Esophagus muscularis mucosa (tissue), 4 donors: Measurements from ENCODE around the gene CAMKK2. TPM values are rescaled to one million over a fixed set of nuclear protein-coding genes. Genes with fewer than 3 reads are reported as not detected.

Experiments
- DNase-seq: peaks from one replicate; pipeline ENCODE4 v3.0.0-alpha.2; 2017; ENCODE audit errors: extremely low spot score
- H3K27ac ChIP-seq, 4 donors: fragments of 200-600 bp; sonication (generic); replicated peaks in 1 of 4; 1 replicate in 3 of 4; 2 replicates in 1 of 4; pipeline ENCODE4 v1.5.1; 2016 to 2019; ENCODE audit warnings: mild to moderate bottlenecking in 1 of 4
- H3K27me3 ChIP-seq, 4 donors: fragments of 200-600 bp; sonication (generic); one replicate each; pipeline versions ENCODE4 v1.5.1 to v1.6.0; 2016 to 2019
- H3K36me3 ChIP-seq, 4 donors: fragments of 200-600 bp; sonication (generic); one replicate each; pipeline ENCODE4 v1.5.1; 2016 to 2019
- H3K4me1 ChIP-seq, 4 donors: fragments of 200-600 bp; sonication (generic); one replicate each; pipeline ENCODE4 v1.5.1; 2016 to 2019
- H3K4me3 ChIP-seq, 4 donors: fragments of 200-600 bp; sonication (generic); 1 replicate in 2 of 4; 2 replicates in 2 of 4; pipeline ENCODE4 v1.5.1; 2016 to 2019; ENCODE audit warnings: mild to moderate bottlenecking in 4 of 4, moderate library complexity in 1 of 4
- H3K9me3 ChIP-seq, 4 donors: fragments of 200-600 bp; sonication (generic); 1 replicate in 3 of 4; 2 replicates in 1 of 4; pipeline ENCODE4 v1.5.1; 2016 to 2019
- CTCF ChIP-seq, 3 experiments: fragments of 200-600 bp in 2 of 3; fragments of 450-650 bp in 1 of 3; sonication (generic) in 2 of 3; IDR thresholded peaks; one replicate each; pipeline ENCODE4 v1.5.1; 2017 to 2019; ENCODE audit warnings: antibody characterized with exemption in 3 of 3, mild to moderate bottlenecking in 2 of 3, moderate library complexity in 1 of 3
- EP300 ChIP-seq: sonication (generic); formaldehyde crosslinking; IDR thresholded peaks from one replicate; pipeline ENCODE4 v1.6.1; 2017; ENCODE audit warnings: antibody characterized with exemption
- POLR2A ChIP-seq: fragments of 450-650 bp; IDR thresholded peaks from one replicate; pipeline ENCODE4 v1.6.1; 2017; ENCODE audit warnings: antibody characterized with exemption, moderate library complexity, mild to moderate bottlenecking, low read depth
- POLR2AphosphoS5 ChIP-seq, 2 donors: sonication (generic); formaldehyde crosslinking; IDR thresholded peaks; one replicate each; pipeline ENCODE4 v1.6.1; 2017; ENCODE audit warnings: antibody characterized with exemption in 2 of 2
- WGBS: methylation state at CpG from one replicate; pipeline ENCODE4 v1.1.5; 2018; 5-methylcytosine and 5-hydroxymethylcytosine counted together
- intact Hi-C: fragments of 100-400 bp; cut with DNase I; formaldehyde crosslinking; loops from one replicate; pipeline ENCODE4 v1.15.1; 2023
- total RNA-seq, 4 donors: library from RNA; depleted of rRNA; stranded (reverse); fragments of >200 nt; gene quantifications; one replicate each; pipeline versions ENCODE4 v1.1.0 to v1.2.1, GENCODE V29; 2016

CAMKK2 gene
- total RNA-seq, 4 donors from 2014 or later: 23.9 to 45.0 (median 37.4) TPM

GRCh38 chr12:121233628-121234020 lies 62.9 kb downstream of the CAMKK2 start:
- Histone ChIP-seq H3K4me3 (no peak overlapping the region), H3K9me3 (no peaks in the 10 kb centered on the region), H3K27me3 (no peaks in the 10 kb centered on the region), H3K36me3 (peaks cover 8 to 74% (median 38%) of the 10 kb centered on the region in 4 donors), H3K27ac (no peak overlapping the region), H3K4me1 (peaks cover 3 to 29% (median 20%) of the 10 kb centered on the region in 4 donors)
- intact Hi-C loops: no loop called here
- DNase-seq: no peak
- WGBS: 87% methylated on average over 9 of the region's 11 CpGs
- TF ChIP-seq POLR2A (no peak), POLR2AphosphoS5 (IDR thresholded peaks at IDR 0.05) (no peak), EP300 (no peak), CTCF (IDR thresholded peaks at IDR 0.05) (no peak)

GRCh38 chr12:121232977-121233627 lies 63.4 kb downstream of the CAMKK2 start:
- Histone ChIP-seq H3K4me3 (no peak overlapping the region), H3K36me3 (peaks cover 8 to 77% (median 40%) of the 10 kb centered on the region in 4 donors), H3K27me3 (no peaks in the 10 kb centered on the region), H3K9me3 (no peaks in the 10 kb centered on the region), H3K27ac (no peak overlapping the region), H3K4me1 (peaks cover 3 to 24% (median 15%) of the 10 kb centered on the region in 4 donors)
- WGBS: 96% methylated on average over 11 of the region's 14 CpGs
- intact Hi-C loops: no loop called here
- no peak for DNase-seq
- TF ChIP-seq POLR2A (no peak), EP300 (no peak), POLR2AphosphoS5 (IDR thresholded peaks at IDR 0.05) (no peak), CTCF (IDR thresholded peaks at IDR 0.05) (no peak)

GRCh38 chr12:121232163-121232562 lies 64.3 kb downstream of the CAMKK2 start:
- Histone ChIP-seq H3K27ac (no peak overlapping the region), H3K4me1 (peaks cover 2 to 14% (median 6%) of the 10 kb centered on the region in 4 donors), H3K27me3 (no peaks in the 10 kb centered on the region), H3K9me3 (no peaks in the 10 kb centered on the region), H3K4me3 (no peak overlapping the region), H3K36me3 (peaks cover 8 to 74% (median 38%) of the 10 kb centered on the region in 4 donors)
- DNase-seq: no peak
- intact Hi-C loops: no loop called here
- TF ChIP-seq EP300 (no peak), POLR2A (no peak), CTCF (IDR thresholded peaks at IDR 0.05) (no peak), POLR2AphosphoS5 (IDR thresholded peaks at IDR 0.05) (no peak)
- whole genome bisulfite sequencing: 89% methylated on average over 16 of the region's 16 CpGs

- peaks cover 6 to 73% (median 42%) of the 10 kb centered on the region in 4 donors for H3K36me3 ChIP-seq
Measured at GRCh38 chr12:121230538-121230907, 66.0 kb downstream of the CAMKK2 start.

More at GRCh38 chr12:121230538-121230907, 66.0 kb downstream of the CAMKK2 start:
- Histone ChIP-seq H3K27me3 (no peaks in the 10 kb centered on the region), H3K4me3 (no peak overlapping the region), H3K4me1 (peaks cover 0 to 9% (median 5%) of the 10 kb centered on the region in 4 donors), H3K9me3 (no peaks in the 10 kb centered on the region), H3K27ac (no peak overlapping the region)
- intact Hi-C loops: no loop called here
- TF ChIP-seq EP300: no peak
- no peak for TF ChIP-seq POLR2AphosphoS5 (IDR thresholded peaks at IDR 0.05)
- TF ChIP-seq CTCF (IDR thresholded peaks at IDR 0.05): no peak
- TF ChIP-seq POLR2A: no peak
- 87% methylated on average over 12 of the region's 12 CpGs for WGBS
- DNase-seq: no peak
